Mammary epithelial cell (primary cell): ENCODE data around the gene GRID1.

ENCODE experiments used
- CTCF ChIP-seq, 2 donors: IDR thresholded peaks in 1 of 2; conservative IDR thresholded peaks in 1 of 2; 2 replicates each; pipeline ENCODE4 v1.5.1; 2011 to 2012; ENCODE audit warnings: inconsistent platforms in 2 of 2, low read length in 2 of 2, mild to moderate bottlenecking in 2 of 2, control low read depth in 1 of 2, low read depth in 1 of 2; ENCODE audit not compliant: insufficient read depth in 1 of 2; ENCODE audit errors: extremely low read depth in 1 of 2
- EZH2 ChIP-seq: IDR thresholded peaks from 2 replicates; pipeline ENCODE4 v1.6.1; 2012; ENCODE audit warnings: low read length, inconsistent platforms, borderline replicate concordance

GRCh38 chr10:86204421-86205305 lies 161.9 kb downstream of the GRID1 start:
- TF ChIP-seq CTCF (conservative IDR thresholded peaks at IDR 0.05 in 1 of 2, IDR thresholded peaks at IDR 0.05 in 1 of 2; ENCODE audit: extremely low read depth in 1 of 2, insufficient read depth in 1 of 2, low read depth in 1 of 2, low read length in 2 of 2): no peak
- no peak for TF ChIP-seq EZH2
